ENCODE measurements around the gene SCAMP4. TPM values are rescaled to one million over a fixed set of nuclear protein-coding genes. Genes with fewer than 3 reads are reported as not detected.
A peak's percentile ranks its signal among the peaks of the same experiment; 100 is the strongest.
"Not testable (repeated sequence)": the region's sequence is repeated elsewhere in the genome, so short reads cannot be mapped to it uniquely, and the experiment has no call there.

SCAMP4 gene
- polyA plus RNA-seq, 1 of the 3 experiments (the other 2 are of a cell fraction): 30.0 TPM

DNA sequence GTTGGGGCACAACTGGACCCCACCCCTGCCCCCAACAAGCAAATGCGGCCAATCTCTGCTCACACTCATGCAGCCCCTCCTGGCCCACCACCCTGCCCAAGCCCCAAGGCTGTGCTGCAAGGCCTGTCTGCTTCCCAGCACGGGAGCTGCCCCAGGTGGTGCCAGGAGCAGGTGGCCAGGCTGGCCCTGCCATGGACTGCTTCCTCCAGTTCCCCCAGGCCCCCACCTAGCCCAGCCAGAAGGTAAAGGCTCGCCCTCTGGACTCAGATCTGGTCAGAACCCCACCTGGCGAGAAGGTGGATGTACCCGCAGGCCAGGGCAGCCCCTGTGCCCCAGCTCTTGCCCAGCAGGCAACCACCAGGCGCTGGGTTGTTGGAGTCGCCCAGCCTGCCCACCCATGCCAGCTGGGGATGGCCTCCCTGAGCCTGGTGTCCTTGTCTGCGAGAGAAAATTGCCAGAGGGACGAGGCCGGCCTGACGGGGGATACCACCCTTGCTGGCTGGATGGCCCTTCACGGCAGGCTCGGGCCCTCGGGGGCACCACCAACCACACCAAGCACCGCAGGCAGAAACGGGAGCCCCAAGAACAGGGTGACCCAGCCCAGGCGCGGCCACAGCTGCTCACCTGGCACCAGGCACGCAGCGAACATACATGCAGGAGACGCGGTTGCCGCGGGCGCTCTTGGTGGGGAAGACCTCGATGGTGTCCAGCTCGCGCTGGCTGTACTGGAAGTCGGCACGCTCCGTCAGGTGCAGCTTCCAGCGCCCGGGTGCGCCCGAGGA lies 24.4 kb upstream of the SCAMP4 start (continued):
- no peak for TF ChIP-seq CHD2 (IDR thresholded peaks at IDR 0.05; ENCODE audit: low read length, partially characterized antibody)
- no peak for TF ChIP-seq JUND (IDR thresholded peaks at IDR 0.05)

- H3K9me2 ChIP-seq; H3K27me3 ChIP-seq (ENCODE audit: insufficient read depth); H3K4me3 ChIP-seq (ENCODE audit: low read depth in 2 of 2, low read length in 1 of 2); H3K9ac ChIP-seq; H3F3A ChIP-seq (replicated peaks; ENCODE audit: insufficient read depth); H3K4me2 ChIP-seq; CTCF ChIA-PET; H3K9me3 ChIP-seq; DNase-seq; H3K36me3 ChIP-seq (replicated peaks in 1 of 2; ENCODE audit: control insufficient read depth in 1 of 2, insufficient read depth in 2 of 2, low read length in 1 of 2); H2AFZ ChIP-seq (ENCODE audit: low read depth); H3K27ac ChIP-seq (ENCODE audit: low read depth in 2 of 2, low read length in 1 of 2); POLR2A ChIA-PET: not testable (repeated sequence)
- peaks cover 46% of the 10 kb centered on the region for H3K79me2 ChIP-seq (ENCODE audit: insufficient read depth)
- H3K4me1 ChIP-seq (ENCODE audit: control insufficient read depth in 1 of 2, insufficient read depth in 2 of 2, low read depth in 1 of 2, low read length in 1 of 2): peaks cover 6 to 24% of the 10 kb centered on the region in 2 experiments; a peak in 1 of 4 replicates
- H4K20me1 ChIP-seq (ENCODE audit: insufficient read depth): peaks cover 40% of the 10 kb centered on the region
- WGBS (ENCODE audit: low lambda C conversion rate): 87% methylated on average over 6 of the region's 44 CpGs
These were observed 23.7 kb upstream of the SCAMP4 start for GRCh38 chr19:1881393-1882088.

DNA sequence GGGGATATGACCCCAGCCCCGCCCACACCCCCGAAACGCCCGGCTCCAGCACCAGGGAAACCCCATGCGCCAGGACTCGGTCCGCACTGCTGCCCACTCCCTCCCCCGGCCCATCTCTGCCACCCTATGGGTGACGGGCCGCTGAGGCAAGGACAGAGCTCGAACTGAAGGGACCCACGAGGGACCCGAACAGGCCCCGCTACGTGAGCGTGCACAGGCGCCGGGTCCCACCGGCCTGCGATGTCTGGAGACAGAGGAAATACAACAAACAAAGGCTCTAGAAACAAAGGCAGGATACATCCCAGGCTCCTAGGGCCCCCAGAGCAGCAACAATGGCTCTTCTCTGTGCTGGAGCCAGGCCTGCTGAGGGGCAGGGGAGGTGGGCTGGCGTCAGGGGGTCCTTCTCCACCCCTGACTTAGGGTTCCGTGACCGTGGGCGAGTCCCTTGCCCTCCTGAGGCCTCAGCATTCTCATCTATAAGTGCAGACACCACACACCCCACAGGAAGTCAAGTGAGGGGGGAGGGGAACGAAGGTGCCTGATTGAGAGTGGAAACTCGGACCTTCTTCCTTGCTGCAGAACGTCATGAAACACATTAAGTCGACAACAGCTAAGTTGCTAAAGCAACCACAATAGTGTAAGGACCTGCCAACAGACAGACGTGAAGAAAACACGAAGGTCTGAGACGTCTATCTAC lies 23.0 kb upstream of the SCAMP4 start:
- Histone ChIP-seq H3K27me3 (ENCODE audit: insufficient read depth) (no peaks in the 10 kb centered on the region), H3K36me3 (replicated peaks in 1 of 2; ENCODE audit: control insufficient read depth in 1 of 2, insufficient read depth in 2 of 2, low read length in 1 of 2) (peaks cover 0 to 7% of the 10 kb centered on the region in 2 experiments), H3K9me3 (no peaks in the 10 kb centered on the region), H3K4me1 (ENCODE audit: control insufficient read depth in 1 of 2, insufficient read depth in 2 of 2, low read depth in 1 of 2, low read length in 1 of 2) (peaks cover 6 to 23% of the 10 kb centered on the region in 2 experiments; a peak in 1 of 4 replicates), H3K9ac (no peak overlapping the region), H3K79me2 (ENCODE audit: insufficient read depth) (peaks cover 46% of the 10 kb centered on the region), H3K4me2 (peak overlapping the region; percentile 100; the same call in 1 of the 2 replicates), H3K4me3 (ENCODE audit: low read depth in 2 of 2, low read length in 1 of 2) (no peak overlapping the region), H3K27ac (ENCODE audit: low read depth in 2 of 2, low read length in 1 of 2) (no peak overlapping the region; a peak in 1 of 4 replicates), H4K20me1 (ENCODE audit: insufficient read depth) (peaks cover 40% of the 10 kb centered on the region), H3K9me2 (no peaks in the 10 kb centered on the region), H2AFZ (ENCODE audit: low read depth) (no peak overlapping the region), H3F3A (replicated peaks; ENCODE audit: insufficient read depth) (no peaks in the 10 kb centered on the region)
- DNase-seq: no peak
- TF ChIP-seq, protein P1, sequence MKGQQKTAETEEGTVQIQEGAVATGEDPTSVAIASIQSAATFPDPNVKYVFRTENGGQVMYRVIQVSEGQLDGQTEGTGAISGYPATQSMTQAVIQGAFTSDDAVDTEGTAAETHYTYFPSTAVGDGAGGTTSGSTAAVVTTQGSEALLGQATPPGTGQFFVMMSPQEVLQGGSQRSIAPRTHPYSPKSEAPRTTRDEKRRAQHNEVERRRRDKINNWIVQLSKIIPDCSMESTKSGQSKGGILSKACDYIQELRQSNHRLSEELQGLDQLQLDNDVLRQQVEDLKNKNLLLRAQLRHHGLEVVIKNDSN (IDR thresholded peaks at IDR 0.05; ENCODE audit: borderline replicate concordance, low read depth): no peak
- TF ChIP-seq MXI1 (IDR thresholded peaks at IDR 0.05; ENCODE audit: low read depth, low read length): no peak
- no peak for TF ChIP-seq FOSL2 (IDR thresholded peaks at IDR 0.05; ENCODE audit: borderline replicate concordance, low read depth)
- TF ChIP-seq IRF3 (IDR thresholded peaks at IDR 0.05; ENCODE audit: low read depth, low read length): no peak
- TF ChIP-seq NRF1 (IDR thresholded peaks at IDR 0.05; ENCODE audit: low read depth, low read length): no peak
- no peak for TF ChIP-seq RCOR1 (IDR thresholded peaks at IDR 0.05; ENCODE audit: low read length)
- TF ChIP-seq NFIC (IDR thresholded peaks at IDR 0.05; ENCODE audit: borderline replicate concordance): no peak
- TF ChIP-seq RXRA (IDR thresholded peaks at IDR 0.05; ENCODE audit: borderline replicate concordance, low read depth): no peak
- TF ChIP-seq RAD21 (IDR thresholded peaks at IDR 0.05; ENCODE audit: low read length): no peak
- no peak for TF ChIP-seq FOXM1 (IDR thresholded peaks at IDR 0.05; ENCODE audit: low read depth)
- WGBS (ENCODE audit: low lambda C conversion rate): 89% methylated on average over 29 of the region's 31 CpGs
- ChIA-PET CTCF (no interaction called here), POLR2A (no interaction called here)
